Karpas-422 (cell line): ENCODE measurements around the gene ASZ1. TPM values are rescaled to one million over a fixed set of nuclear protein-coding genes. Genes with fewer than 3 reads are reported as not detected.

Source experiments
- DNase-seq: peaks from one replicate; pipeline ENCODE4 v3.0.0-alpha.2; 2015
- H2AFZ ChIP-seq: fragments of 200-600 bp; sonication (generic); 2 replicates; pipeline ENCODE4 v1.6.1; 2014; ENCODE audit warnings: antibody characterized with exemption, low read length, mixed read lengths
- H3K27ac ChIP-seq: fragments of 200-600 bp; sonication (generic); 2 replicates; pipeline ENCODE4 v1.5.1; 2014; ENCODE audit warnings: mild to moderate bottlenecking, low read length, moderate library complexity
- H3K27me3 ChIP-seq: fragments of 200-600 bp; sonication (generic); 2 replicates; pipeline ENCODE4 v1.6.1; 2014; ENCODE audit warnings: low read length, mixed read lengths
- H3K36me3 ChIP-seq: fragments of 200-600 bp; sonication (generic); 2 replicates; pipeline ENCODE4 v1.6.1; 2014; ENCODE audit warnings: low read length, mixed read lengths; ENCODE audit not compliant: insufficient read depth
- H3K4me1 ChIP-seq: fragments of 200-600 bp; sonication (generic); 2 replicates; pipeline ENCODE4 v1.6.1; 2014; ENCODE audit warnings: mild to moderate bottlenecking, low read length, mixed read lengths
- H3K4me2 ChIP-seq: fragments of 200-600 bp; sonication (generic); 2 replicates; pipeline ENCODE4 v1.6.1; 2014; ENCODE audit warnings: low read length, low read depth, mild to moderate bottlenecking; ENCODE audit not compliant: poor library complexity, severe bottlenecking
- H3K4me3 ChIP-seq: fragments of 200-600 bp; sonication (generic); 2 replicates; pipeline ENCODE4 v1.5.1; 2014; ENCODE audit warnings: mild to moderate bottlenecking, antibody characterized with exemption, low read length, mixed read lengths
- H3K79me2 ChIP-seq: fragments of 200-600 bp; sonication (generic); 2 replicates; pipeline ENCODE4 v1.6.1; 2014; ENCODE audit warnings: mild to moderate bottlenecking, low read length, mixed read lengths
- H3K9ac ChIP-seq: fragments of 200-600 bp; sonication (generic); 2 replicates; pipeline ENCODE4 v1.6.0; 2014; ENCODE audit warnings: low read length
- H3K9me2 ChIP-seq: fragments of 200-600 bp; sonication (generic), shearing (Covaris generic); replicated peaks from 2 replicates; pipeline ENCODE4 v1.6.0; 2014; ENCODE audit warnings: mild to moderate bottlenecking, low read length, moderate library complexity; ENCODE audit not compliant: insufficient read depth
- H3K9me3 ChIP-seq: fragments of 300-700, 200-600 bp; sonication (generic); 2 replicates; pipeline ENCODE4 v1.6.1; 2014; ENCODE audit warnings: low read length, mixed read lengths
- H4K20me1 ChIP-seq: fragments of 200-600 bp; sonication (generic); 2 replicates; pipeline ENCODE4 v1.6.1; 2014; ENCODE audit warnings: mild to moderate bottlenecking, antibody characterized with exemption, low read length, low read depth; ENCODE audit not compliant: insufficient read depth
- total RNA-seq: library from RNA; depleted of rRNA; stranded (reverse); fragments of >200 nt; shearing (Covaris generic); gene quantifications from 2 replicates; pipeline ENCODE4 v1.2.3, GENCODE V29; 2014; ENCODE audit warnings: low replicate concordance

Gene ASZ1
- total RNA-seq, 1 experiment from 2014 or later: not detected

GRCh38 chr7:117395743-117396142 is 31.6 kb downstream of the ASZ1 start:
- H3K36me3 ChIP-seq: no peaks in the 10 kb centered on the region
- no peak overlapping the region for H3K4me2 ChIP-seq
- H4K20me1 ChIP-seq: no peaks in the 10 kb centered on the region
- H3K4me3 ChIP-seq: no peak overlapping the region
- no peaks in the 10 kb centered on the region for H3K9me3 ChIP-seq
- no peaks in the 10 kb centered on the region for H3K9me2 ChIP-seq
- H3K27me3 ChIP-seq: no peaks in the 10 kb centered on the region
- no peak overlapping the region for H2AFZ ChIP-seq
- H3K79me2 ChIP-seq: no peaks in the 10 kb centered on the region
- no peak for DNase-seq
- H3K4me1 ChIP-seq: no peaks in the 10 kb centered on the region
- H3K9ac ChIP-seq: no peak overlapping the region
- H3K27ac ChIP-seq: no peak overlapping the region

- Histone ChIP-seq H3K36me3 (no peaks in the 10 kb centered on the region), H2AFZ (no peak overlapping the region), H3K9ac (no peak overlapping the region), H3K9me2 (no peaks in the 10 kb centered on the region), H3K4me1 (no peaks in the 10 kb centered on the region), H3K4me2 (no peak overlapping the region), H3K27me3 (no peaks in the 10 kb centered on the region), H4K20me1 (no peaks in the 10 kb centered on the region), H3K27ac (no peak overlapping the region), H3K4me3 (no peak overlapping the region), H3K9me3 (no peaks in the 10 kb centered on the region), H3K79me2 (no peaks in the 10 kb centered on the region)
- DNase-seq: no peak
These were observed 33.5 kb downstream of the ASZ1 start for GRCh38 chr7:117393781-117394180.

GRCh38 chr7:117389871-117390270 is 37.4 kb downstream of the ASZ1 start:
- Histone ChIP-seq H2AFZ (no peak overlapping the region), H4K20me1 (no peaks in the 10 kb centered on the region), H3K79me2 (no peaks in the 10 kb centered on the region), H3K4me1 (no peaks in the 10 kb centered on the region), H3K9me3 (no peaks in the 10 kb centered on the region), H3K9ac (no peak overlapping the region), H3K27ac (no peak overlapping the region), H3K4me3 (no peak overlapping the region), H3K36me3 (no peaks in the 10 kb centered on the region), H3K27me3 (no peaks in the 10 kb centered on the region), H3K9me2 (no peaks in the 10 kb centered on the region), H3K4me2 (no peak overlapping the region)
- DNase-seq: no peak

- Histone ChIP-seq H3K9me2 (no peaks in the 10 kb centered on the region), H3K27ac (no peak overlapping the region), H3K4me1 (no peaks in the 10 kb centered on the region), H2AFZ (no peak overlapping the region), H3K79me2 (no peaks in the 10 kb centered on the region), H3K9me3 (no peaks in the 10 kb centered on the region), H3K4me2 (no peak overlapping the region), H3K4me3 (no peak overlapping the region), H3K9ac (no peak overlapping the region), H3K36me3 (no peaks in the 10 kb centered on the region), H3K27me3 (no peaks in the 10 kb centered on the region), H4K20me1 (no peaks in the 10 kb centered on the region)
- DNase-seq: no peak
These were observed 41.1 kb downstream of the ASZ1 start for GRCh38 chr7:117386110-117386706.

- Histone ChIP-seq H3K9me2 (no peaks in the 10 kb centered on the region), H2AFZ (no peak overlapping the region), H3K27ac (no peak overlapping the region), H3K4me1 (no peaks in the 10 kb centered on the region), H3K27me3 (no peaks in the 10 kb centered on the region), H3K4me3 (no peak overlapping the region), H3K9me3 (no peaks in the 10 kb centered on the region), H3K9ac (no peak overlapping the region), H3K36me3 (no peaks in the 10 kb centered on the region), H4K20me1 (no peaks in the 10 kb centered on the region), H3K4me2 (no peak overlapping the region), H3K79me2 (no peaks in the 10 kb centered on the region)
- peak; percentile 58 for DNase-seq
These were observed 41.8 kb downstream of the ASZ1 start for GRCh38 chr7:117385363-117386109.

- DNase-seq: no peak
- Histone ChIP-seq H3K36me3 (no peaks in the 10 kb centered on the region), H3K4me2 (no peak overlapping the region)
These were observed 42.5 kb downstream of the ASZ1 start for GRCh38 chr7:117384688-117385362.

GRCh38 chr7:117383483-117384189 is 43.7 kb downstream of the ASZ1 start:
- H2AFZ ChIP-seq: no peak overlapping the region
- H3K9me3 ChIP-seq: no peaks in the 10 kb centered on the region
- DNase-seq: no peak
- H3K4me3 ChIP-seq: no peak overlapping the region
- no peaks in the 10 kb centered on the region for H3K9me2 ChIP-seq
- H3K27me3 ChIP-seq: no peaks in the 10 kb centered on the region
- no peaks in the 10 kb centered on the region for H4K20me1 ChIP-seq
- H3K27ac ChIP-seq: no peak overlapping the region
- H3K4me2 ChIP-seq: no peak overlapping the region
- H3K79me2 ChIP-seq: no peaks in the 10 kb centered on the region
- H3K4me1 ChIP-seq: no peaks in the 10 kb centered on the region
- H3K9ac ChIP-seq: no peak overlapping the region
- no peaks in the 10 kb centered on the region for H3K36me3 ChIP-seq

More at GRCh38 chr7:117384688-117385362, 42.5 kb downstream of the ASZ1 start:
- Histone ChIP-seq H3K79me2 (no peaks in the 10 kb centered on the region), H3K9me2 (no peaks in the 10 kb centered on the region), H3K27ac (no peak overlapping the region), H4K20me1 (no peaks in the 10 kb centered on the region), H2AFZ (no peak overlapping the region), H3K27me3 (no peaks in the 10 kb centered on the region), H3K9me3 (no peaks in the 10 kb centered on the region), H3K4me1 (no peaks in the 10 kb centered on the region), H3K9ac (no peak overlapping the region), H3K4me3 (no peak overlapping the region)

GRCh38 chr7:117383046-117383445 is 44.2 kb downstream of the ASZ1 start:
- no peaks in the 10 kb centered on the region for H4K20me1 ChIP-seq
- H3K79me2 ChIP-seq: no peaks in the 10 kb centered on the region
- H3K36me3 ChIP-seq: no peaks in the 10 kb centered on the region
- no peak overlapping the region for H2AFZ ChIP-seq
- no peak for DNase-seq
- no peak overlapping the region for H3K9ac ChIP-seq
- no peak overlapping the region for H3K4me2 ChIP-seq
- H3K9me3 ChIP-seq: no peaks in the 10 kb centered on the region
- H3K4me3 ChIP-seq: no peak overlapping the region
- no peaks in the 10 kb centered on the region for H3K4me1 ChIP-seq
- H3K9me2 ChIP-seq: no peaks in the 10 kb centered on the region
- no peak overlapping the region for H3K27ac ChIP-seq
- H3K27me3 ChIP-seq: no peaks in the 10 kb centered on the region
